ENCODE results near the gene CLOCK. TPM values are rescaled to one million over a fixed set of nuclear protein-coding genes. Genes with fewer than 3 reads are reported as not detected.

CLOCK gene
- total and polyA plus RNA-seq, 2 donors = 4.9 to 6.0 TPM

GRCh38 chr4:55546506-55546755 lies 278 bp downstream of the CLOCK start:
- H3K4me1 ChIP-seq (ENCODE audit: control insufficient read depth in 2 of 2, insufficient read depth in 2 of 2, low read length in 2 of 2) = peaks cover 6 to 8% of the 10 kb centered on the region in 2 donors
- 0% methylated on average over 16 of the region's 16 CpGs for WGBS

GRCh38 chr4:55545641-55546505 lies 836 bp downstream of the CLOCK start:
- peak in 7 of 9 donors; percentile 17 to 69 (median 36) for DNase-seq (ENCODE audit: low read depth in 6 of 9, low spot score in 9 of 9)
- Histone ChIP-seq H3K27me3 (ENCODE audit: control insufficient read depth in 2 of 2, insufficient read depth in 1 of 2, low read length in 1 of 2) (peaks cover 12 to 35% of the 10 kb centered on the region in 2 donors), H3K36me3 (ENCODE audit: control insufficient read depth in 2 of 2, insufficient read depth in 2 of 2, low read length in 1 of 2) (no peaks in the 10 kb centered on the region), H3K4me3 (ENCODE audit: low read length in 2 of 2) (peak overlapping the region; percentile 76 to 85), H3K27ac (ENCODE audit: low read depth in 1 of 2, low read length in 1 of 2) (peak overlapping the region; percentile 64 to 86), H3K4me1 (ENCODE audit: control insufficient read depth in 2 of 2, insufficient read depth in 2 of 2, low read length in 2 of 2) (peaks cover 6 to 8% of the 10 kb centered on the region in 2 donors), H3K9me3 (ENCODE audit: control insufficient read depth in 2 of 2, insufficient read depth in 1 of 2, low read length in 1 of 2) (no peaks in the 10 kb centered on the region)
- WGBS = under 1% methylated on average over 87 of the region's 87 CpGs

More at GRCh38 chr4:55546506-55546755, 278 bp downstream of the CLOCK start:
- Histone ChIP-seq H3K9me3 (ENCODE audit: control insufficient read depth in 2 of 2, insufficient read depth in 1 of 2, low read length in 1 of 2) (no peaks in the 10 kb centered on the region), H3K27ac (ENCODE audit: low read depth in 1 of 2, low read length in 1 of 2) (peak overlapping the region; percentile 64 to 86), H3K36me3 (ENCODE audit: control insufficient read depth in 2 of 2, insufficient read depth in 2 of 2, low read length in 1 of 2) (no peaks in the 10 kb centered on the region), H3K27me3 (ENCODE audit: control insufficient read depth in 2 of 2, insufficient read depth in 1 of 2, low read length in 1 of 2) (peaks cover 12 to 35% of the 10 kb centered on the region in 2 donors), H3K4me3 (ENCODE audit: low read length in 2 of 2) (peak overlapping the region; percentile 76 to 85)
- no peak for DNase-seq (ENCODE audit: low read depth in 6 of 9, low spot score in 9 of 9)

- H3K9me3 ChIP-seq (ENCODE audit: control insufficient read depth in 2 of 2, insufficient read depth in 1 of 2, low read length in 1 of 2) = no peaks in the 10 kb centered on the region
- peak overlapping the region; percentile 76 to 85 for H3K4me3 ChIP-seq (ENCODE audit: low read length in 2 of 2)
- H3K27me3 ChIP-seq (ENCODE audit: control insufficient read depth in 2 of 2, insufficient read depth in 1 of 2, low read length in 1 of 2) = peaks cover 12 to 35% of the 10 kb centered on the region in 2 donors
- DNase-seq (ENCODE audit: low read depth in 6 of 9, low spot score in 9 of 9) = no peak
- 3% methylated on average over 6 of the region's 6 CpGs for WGBS
- no peaks in the 10 kb centered on the region for H3K36me3 ChIP-seq (ENCODE audit: control insufficient read depth in 2 of 2, insufficient read depth in 2 of 2, low read length in 1 of 2)
- H3K27ac ChIP-seq (ENCODE audit: low read depth in 1 of 2, low read length in 1 of 2) = peak overlapping the region in 1 of 2 donors; percentile 64
- H3K4me1 ChIP-seq (ENCODE audit: control insufficient read depth in 2 of 2, insufficient read depth in 2 of 2, low read length in 2 of 2) = peaks cover 6 to 8% of the 10 kb centered on the region in 2 donors
These were observed 1.6 kb downstream of the CLOCK start for GRCh38 chr4:55545151-55545550.

GRCh38 chr4:55543858-55544257 lies 2.9 kb downstream of the CLOCK start:
- Histone ChIP-seq H3K27ac (ENCODE audit: low read depth in 1 of 2, low read length in 1 of 2) (no peak overlapping the region), H3K4me1 (ENCODE audit: control insufficient read depth in 2 of 2, insufficient read depth in 2 of 2, low read length in 2 of 2) (peaks cover 6 to 8% of the 10 kb centered on the region in 2 donors)

GRCh38 chr4:55540271-55540670 lies 6.4 kb downstream of the CLOCK start:
- Histone ChIP-seq H3K36me3 (ENCODE audit: control insufficient read depth in 2 of 2, insufficient read depth in 2 of 2, low read length in 1 of 2) (no peaks in the 10 kb centered on the region), H3K9me3 (ENCODE audit: control insufficient read depth in 2 of 2, insufficient read depth in 1 of 2, low read length in 1 of 2) (no peaks in the 10 kb centered on the region), H3K4me3 (ENCODE audit: low read length in 2 of 2) (no peak overlapping the region), H3K27ac (ENCODE audit: low read depth in 1 of 2, low read length in 1 of 2) (no peak overlapping the region), H3K27me3 (ENCODE audit: control insufficient read depth in 2 of 2, insufficient read depth in 1 of 2, low read length in 1 of 2) (no peaks in the 10 kb centered on the region), H3K4me1 (ENCODE audit: control insufficient read depth in 2 of 2, insufficient read depth in 2 of 2, low read length in 2 of 2) (no peaks in the 10 kb centered on the region)
- DNase-seq (ENCODE audit: low read depth in 6 of 9, low spot score in 9 of 9) = no peak
- WGBS = 96% methylated on average over 3 of the region's 3 CpGs

More at GRCh38 chr4:55543858-55544257, 2.9 kb downstream of the CLOCK start:
- Histone ChIP-seq H3K27me3 (ENCODE audit: control insufficient read depth in 2 of 2, insufficient read depth in 1 of 2, low read length in 1 of 2) (peaks cover 12 to 30% of the 10 kb centered on the region in 2 donors), H3K4me3 (ENCODE audit: low read length in 2 of 2) (no peak overlapping the region), H3K9me3 (ENCODE audit: control insufficient read depth in 2 of 2, insufficient read depth in 1 of 2, low read length in 1 of 2) (no peaks in the 10 kb centered on the region), H3K36me3 (ENCODE audit: control insufficient read depth in 2 of 2, insufficient read depth in 2 of 2, low read length in 1 of 2) (no peaks in the 10 kb centered on the region)
- no peak for DNase-seq (ENCODE audit: low read depth in 6 of 9, low spot score in 9 of 9)

- no peak for DNase-seq (ENCODE audit: low read depth in 6 of 9, low spot score in 9 of 9)
- Histone ChIP-seq H3K27me3 (ENCODE audit: control insufficient read depth in 2 of 2, insufficient read depth in 1 of 2, low read length in 1 of 2) (no peaks in the 10 kb centered on the region), H3K9me3 (ENCODE audit: control insufficient read depth in 2 of 2, insufficient read depth in 1 of 2, low read length in 1 of 2) (no peaks in the 10 kb centered on the region), H3K4me3 (ENCODE audit: low read length in 2 of 2) (no peak overlapping the region), H3K27ac (ENCODE audit: low read depth in 1 of 2, low read length in 1 of 2) (no peak overlapping the region), H3K36me3 (ENCODE audit: control insufficient read depth in 2 of 2, insufficient read depth in 2 of 2, low read length in 1 of 2) (no peaks in the 10 kb centered on the region), H3K4me1 (ENCODE audit: control insufficient read depth in 2 of 2, insufficient read depth in 2 of 2, low read length in 2 of 2) (no peaks in the 10 kb centered on the region)
- WGBS = 76% methylated on average over 2 of the region's 2 CpGs
These were observed 7.1 kb downstream of the CLOCK start for GRCh38 chr4:55539658-55540057.

- peak in 2 of 9 donors; percentile 14 to 61 for DNase-seq (ENCODE audit: low read depth in 6 of 9, low spot score in 9 of 9)
- no peaks in the 10 kb centered on the region for H3K27me3 ChIP-seq (ENCODE audit: control insufficient read depth in 2 of 2, insufficient read depth in 1 of 2, low read length in 1 of 2)
- H3K9me3 ChIP-seq (ENCODE audit: control insufficient read depth in 2 of 2, insufficient read depth in 1 of 2, low read length in 1 of 2) = no peaks in the 10 kb centered on the region
These were observed 8.2 kb downstream of the CLOCK start for GRCh38 chr4:55538531-55538930.

GRCh38 chr4:55534306-55534705 lies 12.4 kb downstream of the CLOCK start:
- no peaks in the 10 kb centered on the region for H3K4me1 ChIP-seq (ENCODE audit: control insufficient read depth in 2 of 2, insufficient read depth in 2 of 2, low read length in 2 of 2)
- no peak overlapping the region for H3K4me3 ChIP-seq (ENCODE audit: low read length in 2 of 2)
- DNase-seq (ENCODE audit: low read depth in 6 of 9, low spot score in 9 of 9) = no peak
- no peaks in the 10 kb centered on the region for H3K9me3 ChIP-seq (ENCODE audit: control insufficient read depth in 2 of 2, insufficient read depth in 1 of 2, low read length in 1 of 2)
- no peak overlapping the region for H3K27ac ChIP-seq (ENCODE audit: low read depth in 1 of 2, low read length in 1 of 2)
- no peaks in the 10 kb centered on the region for H3K27me3 ChIP-seq (ENCODE audit: control insufficient read depth in 2 of 2, insufficient read depth in 1 of 2, low read length in 1 of 2)
- H3K36me3 ChIP-seq (ENCODE audit: control insufficient read depth in 2 of 2, insufficient read depth in 2 of 2, low read length in 1 of 2) = no peaks in the 10 kb centered on the region

More at GRCh38 chr4:55538531-55538930, 8.2 kb downstream of the CLOCK start:
- no peak overlapping the region for H3K4me3 ChIP-seq (ENCODE audit: low read length in 2 of 2)
- H3K27ac ChIP-seq (ENCODE audit: low read depth in 1 of 2, low read length in 1 of 2) = no peak overlapping the region
- no peaks in the 10 kb centered on the region for H3K4me1 ChIP-seq (ENCODE audit: control insufficient read depth in 2 of 2, insufficient read depth in 2 of 2, low read length in 2 of 2)
- H3K36me3 ChIP-seq (ENCODE audit: control insufficient read depth in 2 of 2, insufficient read depth in 2 of 2, low read length in 1 of 2) = no peaks in the 10 kb centered on the region

GRCh38 chr4:55530691-55531090 lies 16.0 kb downstream of the CLOCK start:
- Histone ChIP-seq H3K27ac (ENCODE audit: low read depth in 1 of 2, low read length in 1 of 2) (no peak overlapping the region), H3K4me1 (ENCODE audit: control insufficient read depth in 2 of 2, insufficient read depth in 2 of 2, low read length in 2 of 2) (no peaks in the 10 kb centered on the region), H3K9me3 (ENCODE audit: control insufficient read depth in 2 of 2, insufficient read depth in 1 of 2, low read length in 1 of 2) (no peaks in the 10 kb centered on the region), H3K4me3 (ENCODE audit: low read length in 2 of 2) (no peak overlapping the region), H3K36me3 (ENCODE audit: control insufficient read depth in 2 of 2, insufficient read depth in 2 of 2, low read length in 1 of 2) (no peaks in the 10 kb centered on the region), H3K27me3 (ENCODE audit: control insufficient read depth in 2 of 2, insufficient read depth in 1 of 2, low read length in 1 of 2) (no peaks in the 10 kb centered on the region)
- WGBS = 84% methylated on average over 4 of the region's 4 CpGs
- DNase-seq (ENCODE audit: low read depth in 6 of 9, low spot score in 9 of 9) = no peak
